ENCODE results near the gene KRTAP1-5.

KRTAP1-5 gene

GRCh38 chr17:41019415-41019814 lies 7.6 kb downstream of the KRTAP1-5 start:
- ChIA-PET POLR2A (ENCODE audit: low non-redundant PET) (no interaction called here), CTCF (interaction anchor here (0.6 to 1.1 kb wide), 2 partner anchors 33 to 39 kb away, joined by 3 read pairs; no protein-coding TSS in a partner anchor)
- TF ChIP-seq CTCF (conservative IDR thresholded peaks at IDR 0.05; ENCODE audit: low read depth) = no peak
- DNase-seq (ENCODE audit: low spot score) = no peak
- H3K27ac ChIP-seq = no peak overlapping the region

- DNase-seq (ENCODE audit: low spot score) = no peak
- H3K27ac ChIP-seq = no peak overlapping the region
- ChIA-PET POLR2A (ENCODE audit: low non-redundant PET) (no interaction called here), CTCF (interaction anchor here (0.7 kb wide), 1 partner anchor 387 kb away, joined by 3 read pairs; no protein-coding TSS in a partner anchor)
- no peak for TF ChIP-seq CTCF (conservative IDR thresholded peaks at IDR 0.05; ENCODE audit: low read depth)
Observed at GRCh38 chr17:41018541-41018940, 8.5 kb downstream of the KRTAP1-5 start.

GRCh38 chr17:41016578-41017215 lies 10.3 kb downstream of the KRTAP1-5 start:
- no peak for TF ChIP-seq CTCF (conservative IDR thresholded peaks at IDR 0.05; ENCODE audit: low read depth)
- no peak overlapping the region for H3K27ac ChIP-seq
- POLR2A ChIA-PET (ENCODE audit: low non-redundant PET) = no interaction called here
- no peak for DNase-seq (ENCODE audit: low spot score)
- CTCF ChIA-PET = no interaction called here

- ChIA-PET POLR2A (ENCODE audit: low non-redundant PET) (no interaction called here), CTCF (no interaction called here)
- no peak for TF ChIP-seq CTCF (conservative IDR thresholded peaks at IDR 0.05; ENCODE audit: low read depth)
- no peak overlapping the region for H3K27ac ChIP-seq
- DNase-seq (ENCODE audit: low spot score) = no peak
Observed at GRCh38 chr17:41015454-41015853, 11.6 kb downstream of the KRTAP1-5 start.

- H3K27ac ChIP-seq = no peak overlapping the region
- TF ChIP-seq CTCF (conservative IDR thresholded peaks at IDR 0.05; ENCODE audit: low read depth) = no peak
- ChIA-PET CTCF (no interaction called here), POLR2A (ENCODE audit: low non-redundant PET) (no interaction called here)
- no peak for DNase-seq (ENCODE audit: low spot score)
Observed at GRCh38 chr17:41013606-41014005, 13.4 kb downstream of the KRTAP1-5 start.

GRCh38 chr17:41013181-41013580 lies 13.8 kb downstream of the KRTAP1-5 start:
- ChIA-PET POLR2A (ENCODE audit: low non-redundant PET) (no interaction called here), CTCF (no interaction called here)
- DNase-seq (ENCODE audit: low spot score) = no peak
- no peak overlapping the region for H3K27ac ChIP-seq
- TF ChIP-seq CTCF (conservative IDR thresholded peaks at IDR 0.05; ENCODE audit: low read depth) = no peak

Data from RWPE1 (cell line).